GM12878 (cell line): ENCODE results near the gene GPC5. TPM values are rescaled to one million over a fixed set of nuclear protein-coding genes. Genes with fewer than 3 reads are reported as not detected.

Source experiments
- ATAC-seq: fragments of 200-7000 bp; cut with Tn5 transposase; 3 replicates; pipeline ENCODE4 v1.9.1; 2020; ENCODE audit warnings: mild to moderate bottlenecking, moderate library complexity
- BruUV-seq: library from RNA; stranded (reverse); fragments of 400-500 nt; replicated peaks from 2 replicates; lab custom pipeline; 2021; lab: Mats Ljungman, UMichigan
- CTCF ChIA-PET: fragments of 300-600 bp; sonication (Branson Sonifier 250); formaldehyde crosslinking; extraction: SDS; loops from one replicate; lab custom pipeline; 2021; ENCODE audit warnings: inconsistent platforms; lab: Yijun Ruan, JAX
- POLR2A ChIA-PET: fragments of 350-600 bp; formaldehyde crosslinking; extraction: SDS; loops from one replicate; lab custom pipeline; 2021; ENCODE audit warnings: inconsistent platforms; lab: Charles Lee
- RAD21 ChIA-PET: fragments of 300-600 bp; sonication (Branson Sonifier 250); formaldehyde crosslinking; loops from one replicate; lab custom pipeline; 2023; ENCODE audit warnings: antibody characterized with exemption; ENCODE audit not compliant: unreplicated experiment; lab: Charles Lee
- SMC1A ChIA-PET: fragments of 300-600 bp; sonication (Branson Sonifier 250); formaldehyde crosslinking; loops from one replicate; lab custom pipeline; 2023; ENCODE audit not compliant: unreplicated experiment, uncharacterized antibody; lab: Charles Lee
- DNase-seq: peaks from one replicate; pipeline ENCODE4 v3.0.0-alpha.2; 2011; ENCODE audit warnings: low read depth, low spot score
- FAIRE-seq: peaks from 3 replicates; lab custom pipeline; 2011; peaks lifted over from hg19 to GRCh38; lab: Jason Lieb, UNC
- H2AFZ ChIP-seq: 2 replicates; pipeline ENCODE4 v1.6.0; 2011; ENCODE audit warnings: low read depth, low read length, control low read depth; ENCODE audit not compliant: control insufficient read depth
- H3K27ac ChIP-seq: 2 replicates; pipeline ENCODE4 v1.5.1; 2011; ENCODE audit warnings: control low read depth; ENCODE audit not compliant: control insufficient read depth, insufficient read depth
- H3K27me3 ChIP-seq, 2 experiments: replicated peaks in 1 of 2; 2 replicates each; pipeline versions ENCODE4 v1.6.0 to v1.6.1; 2011; ENCODE audit warnings: low read length in 1 of 2; ENCODE audit not compliant: control insufficient read depth in 2 of 2, insufficient read depth in 2 of 2
- H3K36me3 ChIP-seq, 2 experiments: 2 replicates each; pipeline ENCODE4 v1.5.1; 2011; ENCODE audit warnings: low read length in 1 of 2; ENCODE audit not compliant: control insufficient read depth in 2 of 2, insufficient read depth in 2 of 2
- H3K4me1 ChIP-seq: 2 replicates; pipeline ENCODE4 v1.6.1; 2011; ENCODE audit warnings: mild to moderate bottlenecking, low read length, moderate library complexity, mixed read lengths; ENCODE audit not compliant: control insufficient read depth, insufficient read depth
- H3K4me2 ChIP-seq: 2 replicates; pipeline ENCODE4 v1.6.0; 2011; ENCODE audit warnings: control low read depth; ENCODE audit not compliant: control insufficient read depth, insufficient read depth
- H3K4me3 ChIP-seq: fragments of 200-600 bp; sonication (generic); 2 replicates; pipeline ENCODE4 v1.5.1; 2016
- H3K79me2 ChIP-seq: 2 replicates; pipeline ENCODE4 v1.6.0; 2011; ENCODE audit warnings: low read length; ENCODE audit not compliant: control insufficient read depth, insufficient read depth
- H3K9ac ChIP-seq: 2 replicates; pipeline ENCODE4 v1.8.0; 2011; ENCODE audit warnings: low read length, control low read depth, mixed read lengths; ENCODE audit not compliant: control insufficient read depth, insufficient read depth
- H3K9me3 ChIP-seq: replicated peaks from 3 replicates; pipeline ENCODE4 v1.5.1; 2011; ENCODE audit warnings: mild to moderate bottlenecking, low read length; ENCODE audit not compliant: control insufficient read depth, insufficient read depth
- H4K20me1 ChIP-seq: 2 replicates; pipeline ENCODE4 v1.6.0; 2011; ENCODE audit not compliant: control insufficient read depth, insufficient read depth
- SIX5 ChIP-seq: IDR thresholded peaks from 2 replicates; pipeline ENCODE4 v1.6.1; 2011; ENCODE audit warnings: mild to moderate bottlenecking, low read depth, low read length, moderate library complexity; ENCODE audit not compliant: severe bottlenecking
- in situ Hi-C: fragments of 300-500 bp; cut with MboI; formaldehyde crosslinking; loops from 9 replicates; pipeline ENCODE4 v1.14.3; 2018; ENCODE audit warnings: mixed read lengths
- intact Hi-C: fragments of 100-400 bp; cut with micrococcal nuclease; formaldehyde crosslinking; loops from one replicate; pipeline ENCODE4 v1.14.2; 2022; ENCODE audit not compliant: unreplicated experiment
- polyA plus RNA-seq, 11 experiments: library from polyadenylated mRNA; depleted of rRNA in 4 of 11; unstranded in 6 of 11; stranded (reverse) in 5 of 11; fragments of >200 nt; fragmentation: Nextera tagmentation in 4 of 11; fragmentation: Illumina TruSeq in 1 of 11; extraction: Ambion mirVana in 4 of 11; extraction: Trizol in 1 of 11; gene quantifications; 1 replicate in 1 of 11; 2 replicates in 10 of 11; pipeline versions ENCODE4 v1.2.1 to v1.2.3, GENCODE V29; 2011 to 2016; ENCODE audit warnings: inconsistent platforms in 2 of 11, missing spikeins in 2 of 11, low read depth in 1 of 11
- total RNA-seq, 4 experiments: library from RNA; depleted of rRNA in 3 of 4; stranded (reverse); fragments of >200 nt in 3 of 4; fragmentation: Illumina TruSeq in 1 of 4; extraction: Trizol in 1 of 4; gene quantifications; 2 replicates each; pipeline versions ENCODE4 v1.2.1 to v1.2.3, GENCODE V29; 2013 to 2021
- TF ChIP-seq, protein P1 (sequence below): IDR thresholded peaks from 2 replicates; pipeline ENCODE4 v1.6.1; 2012; ENCODE audit warnings: improper control_type of control experiment, low read depth, low read length; ENCODE audit not compliant: insufficient replicate concordance

GPC5 gene
- total and polyA plus RNA-seq, 10 of the 15 experiments (the other 5 are each of a cell fraction or from before 2014, with no cell fraction given) = 0.05 to 0.87 (median 0.44) TPM; not detected in 1

DNA sequence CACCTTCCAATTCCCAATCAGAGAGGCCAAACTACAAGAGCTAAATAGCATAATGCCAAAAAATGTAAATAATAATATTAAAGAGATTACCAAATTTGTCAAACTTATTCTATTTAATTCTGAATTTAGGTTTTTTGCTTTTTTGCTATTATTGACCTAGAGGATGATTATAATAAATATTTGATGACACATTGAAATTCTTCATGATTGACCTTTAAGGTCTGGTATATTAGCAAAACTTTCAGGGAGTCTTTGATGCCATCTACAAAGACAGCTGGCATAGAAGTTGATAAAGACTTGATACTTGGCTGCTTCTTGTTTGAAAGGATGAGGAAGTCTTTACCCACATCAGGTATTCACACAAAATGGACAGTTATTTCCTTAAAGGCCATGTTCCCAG, 1168.3 kb downstream of the GPC5 start:
- Histone ChIP-seq H3K9me3 (no peaks in the 10 kb centered on the region), H3K27me3 (no peaks in the 10 kb centered on the region), H3K27ac (no peak overlapping the region), H3K4me1 (no peaks in the 10 kb centered on the region), H3K4me2 (no peak overlapping the region), H3K36me3 (no peaks in the 10 kb centered on the region), H3K79me2 (no peaks in the 10 kb centered on the region), H4K20me1 (no peaks in the 10 kb centered on the region), H3K9ac (no peak overlapping the region), H2AFZ (no peak overlapping the region), H3K4me3 (no peak overlapping the region)
- ChIA-PET CTCF (interaction anchor here (0.9 kb wide), 1 partner anchor 8 kb away, joined by 3 read pairs; no protein-coding TSS in a partner anchor), RAD21 (no interaction called here), SMC1A (no interaction called here), POLR2A (no interaction called here)
- ATAC-seq (no peak), FAIRE-seq (no peak), DNase-seq (no peak)
- BruUV-seq = no TSS peak
- TF ChIP-seq, protein P1, sequence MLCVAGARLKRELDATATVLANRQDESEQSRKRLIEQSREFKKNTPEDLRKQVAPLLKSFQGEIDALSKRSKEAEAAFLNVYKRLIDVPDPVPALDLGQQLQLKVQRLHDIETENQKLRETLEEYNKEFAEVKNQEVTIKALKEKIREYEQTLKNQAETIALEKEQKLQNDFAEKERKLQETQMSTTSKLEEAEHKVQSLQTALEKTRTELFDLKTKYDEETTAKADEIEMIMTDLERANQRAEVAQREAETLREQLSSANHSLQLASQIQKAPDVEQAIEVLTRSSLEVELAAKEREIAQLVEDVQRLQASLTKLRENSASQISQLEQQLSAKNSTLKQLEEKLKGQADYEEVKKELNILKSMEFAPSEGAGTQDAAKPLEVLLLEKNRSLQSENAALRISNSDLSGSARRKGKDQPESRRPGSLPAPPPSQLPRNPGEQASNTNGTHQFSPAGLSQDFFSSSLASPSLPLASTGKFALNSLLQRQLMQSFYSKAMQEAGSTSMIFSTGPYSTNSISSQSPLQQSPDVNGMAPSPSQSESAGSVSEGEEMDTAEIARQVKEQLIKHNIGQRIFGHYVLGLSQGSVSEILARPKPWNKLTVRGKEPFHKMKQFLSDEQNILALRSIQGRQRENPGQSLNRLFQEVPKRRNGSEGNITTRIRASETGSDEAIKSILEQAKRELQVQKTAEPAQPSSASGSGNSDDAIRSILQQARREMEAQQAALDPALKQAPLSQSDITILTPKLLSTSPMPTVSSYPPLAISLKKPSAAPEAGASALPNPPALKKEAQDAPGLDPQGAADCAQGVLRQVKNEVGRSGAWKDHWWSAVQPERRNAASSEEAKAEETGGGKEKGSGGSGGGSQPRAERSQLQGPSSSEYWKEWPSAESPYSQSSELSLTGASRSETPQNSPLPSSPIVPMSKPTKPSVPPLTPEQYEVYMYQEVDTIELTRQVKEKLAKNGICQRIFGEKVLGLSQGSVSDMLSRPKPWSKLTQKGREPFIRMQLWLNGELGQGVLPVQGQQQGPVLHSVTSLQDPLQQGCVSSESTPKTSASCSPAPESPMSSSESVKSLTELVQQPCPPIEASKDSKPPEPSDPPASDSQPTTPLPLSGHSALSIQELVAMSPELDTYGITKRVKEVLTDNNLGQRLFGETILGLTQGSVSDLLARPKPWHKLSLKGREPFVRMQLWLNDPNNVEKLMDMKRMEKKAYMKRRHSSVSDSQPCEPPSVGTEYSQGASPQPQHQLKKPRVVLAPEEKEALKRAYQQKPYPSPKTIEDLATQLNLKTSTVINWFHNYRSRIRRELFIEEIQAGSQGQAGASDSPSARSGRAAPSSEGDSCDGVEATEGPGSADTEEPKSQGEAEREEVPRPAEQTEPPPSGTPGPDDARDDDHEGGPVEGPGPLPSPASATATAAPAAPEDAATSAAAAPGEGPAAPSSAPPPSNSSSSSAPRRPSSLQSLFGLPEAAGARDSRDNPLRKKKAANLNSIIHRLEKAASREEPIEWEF = no peak
- TF ChIP-seq SIX5 = no peak
- intact Hi-C loops (no loop called here), in situ Hi-C loops (loop anchor here (25.0 kb wide), 1 partner anchor 1796 kb away; no protein-coding TSS in a partner anchor)
